ENCODE results near the gene PACSIN1. TPM values are rescaled to one million over a fixed set of nuclear protein-coding genes. Genes with fewer than 3 reads are reported as not detected.

The PACSIN1 gene
- polyA plus RNA-seq, 3 donors from 2014 or later, result 2.9 to 10.3 (median 3.3) TPM

DNA sequence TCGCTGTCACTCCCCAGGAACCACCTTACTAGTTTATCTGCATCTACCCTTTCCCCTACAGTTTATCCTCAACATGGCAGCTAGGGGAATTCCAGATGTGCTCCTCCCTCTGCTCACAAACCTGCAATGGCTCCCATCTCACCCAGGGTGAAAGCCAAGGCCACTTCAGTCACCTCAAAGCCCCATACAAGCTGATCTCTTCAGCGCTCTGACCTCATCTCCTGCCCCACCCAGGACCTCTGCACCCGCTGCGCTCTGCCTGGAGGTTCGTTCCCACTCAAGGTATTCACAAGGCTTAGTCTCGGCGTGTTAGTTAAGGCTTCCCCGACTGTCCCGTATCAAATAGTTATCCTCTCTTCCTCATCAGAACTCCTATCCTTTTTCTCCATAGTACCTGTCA, 118.8 kb downstream of the PACSIN1 start:
- Mint-ChIP-seq H3K9me3 (no peaks in the 10 kb centered on the region), H3K27ac (peak overlapping the region in 3 of 6 donors; percentile 2 to 29 (median 25)), H3K36me3 (peaks cover 4 to 5% (median 4%) of the 10 kb centered on the region in 3 donors), H3K27me3 (ENCODE audit: low read depth in 3 of 3) (peaks cover 0 to 2% (median 1%) of the 10 kb centered on the region in 3 donors), H3K4me1 (peaks cover 1 to 13% of the 10 kb centered on the region in 2 donors), H3K4me3 (no peak overlapping the region)
- DNase-seq, result no peak

Other genes starting within 250 kb of the PACSIN1 start
- 10 to 100 TPM in 2 of 3 donors, 1 to 10 TPM in 1; 9.8 to 22.1 (median 19.6) TPM for gene HMGA1, start 229.2 kb upstream of the PACSIN1 start, polyA plus RNA-seq
- 100 to 1,000 TPM in 1 of 3 donors, 10 to 100 TPM in 2; 86.1 to 101 (median 89.1) TPM for gene SMIM29, start 217.1 kb upstream of the PACSIN1 start, polyA plus RNA-seq
- 10 to 100 TPM in 1 of 3 donors, 1 to 10 TPM in 2; 5.0 to 10.3 (median 8.3) TPM for gene NUDT3, start 73.4 kb upstream of the PACSIN1 start, polyA plus RNA-seq
- gene RPS10, start 40.0 kb upstream of the PACSIN1 start, polyA plus RNA-seq, result 1,000 to 10,000 TPM in 1 of 3 donors, 100 to 1,000 TPM in 2; 683 to 2,037 (median 891) TPM
- gene SPDEF, start 90.3 kb downstream of the PACSIN1 start, polyA plus RNA-seq, result not detected
- gene ILRUN, start 230.7 kb downstream of the PACSIN1 start, polyA plus RNA-seq, result 10 to 100 TPM; 16.5 to 26.8 (median 19.3) TPM